Kidney (tissue), 14 donors: Measurements from ENCODE around the gene SPATA12. TPM values are rescaled to one million over a fixed set of nuclear protein-coding genes. Genes with fewer than 3 reads are reported as not detected.

Experiments
- DNase-seq, 5 donors: peaks; one replicate each; pipeline ENCODE4 v3.0.0-alpha.2; 2013 to 2020
- FAIRE-seq: peaks from 2 replicates; lab custom pipeline; 2012; peaks lifted over from hg19 to GRCh38; lab: Jason Lieb, UNC
- H3K27ac ChIP-seq, 2 donors: one replicate each; pipeline ENCODE4 v1.7.0; 2013; ENCODE audit warnings: low read depth in 2 of 2, low read length in 2 of 2, inconsistent platforms in 1 of 2
- H3K27me3 ChIP-seq: one replicate; pipeline ENCODE4 v1.7.1; 2013; ENCODE audit warnings: low read length, inconsistent platforms; ENCODE audit not compliant: control insufficient read depth, insufficient read depth
- H3K36me3 ChIP-seq, 3 donors: one replicate each; pipeline versions ENCODE4 v1.7.0 to v1.7.1; 2013; ENCODE audit warnings: low read length in 3 of 3, control low read depth in 1 of 3, inconsistent platforms in 1 of 3; ENCODE audit not compliant: insufficient read depth in 3 of 3, control insufficient read depth in 2 of 3
- H3K4me1 ChIP-seq, 3 donors: one replicate each; pipeline versions ENCODE4 v1.7.0 to v1.7.1; 2013; ENCODE audit warnings: low read length in 3 of 3, inconsistent platforms in 1 of 3, low read depth in 1 of 3; ENCODE audit not compliant: control insufficient read depth in 2 of 3, insufficient read depth in 2 of 3
- H3K4me3 ChIP-seq, 3 donors: one replicate each; pipeline versions ENCODE4 v1.7.0 to v1.8.1; 2013; ENCODE audit warnings: low read length in 3 of 3, control low read depth in 1 of 3, inconsistent platforms in 1 of 3
- H3K9ac ChIP-seq, 3 donors: one replicate each; pipeline versions ENCODE4 v1.7.0 to v1.7.1; 2013; ENCODE audit warnings: low read length in 3 of 3, control low read depth in 1 of 3, inconsistent platforms in 1 of 3
- H3K9me3 ChIP-seq, 3 donors: one replicate each; pipeline versions ENCODE4 v1.7.0 to v1.7.1; 2013; ENCODE audit warnings: low read length in 3 of 3, control low read depth in 1 of 3, inconsistent platforms in 1 of 3; ENCODE audit not compliant: control insufficient read depth in 2 of 3, insufficient read depth in 1 of 3
- CTCF ChIP-seq: IDR thresholded peaks from 3 replicates; pipeline ENCODE4 v1.5.1; 2012; ENCODE audit warnings: mild to moderate bottlenecking, moderate library complexity, borderline replicate concordance; ENCODE audit not compliant: insufficient read depth; ENCODE audit errors: extremely low read depth
- intact Hi-C: fragments of 100-400 bp; cut with DNase I; formaldehyde crosslinking; loops from one replicate; pipeline ENCODE4 v1.11.1; 2022
- polyA plus RNA-seq: library from polyadenylated mRNA; stranded (reverse); fragments of 350-450 nt; fragmentation: Illumina TruSeq; extraction: RNeasy Lipid Tissue Mini Kit (QIAGEN cat#74804); gene quantifications from one replicate; pipeline ENCODE4 v1.2.3, GENCODE V29; 2014; ENCODE audit warnings: low read depth, low replicate concordance; ENCODE audit not compliant: insufficient read depth
- total RNA-seq: library from RNA; stranded (reverse); fragmentation: NEBNext Ultra II Directional; extraction: Animal tissue kit (Norgen Biotek cat#: 25700); gene quantifications from one replicate; pipeline ENCODE4 v1.2.1, GENCODE V29; 2021
- donor health status: control.
- donor health status: control.
- donor health status: control.
- donor health status: control.
- donor health status: control.
- donor health status: DM: yes; HTN: yes; CAD: no.
- donor health status: Normal renal cell carcinoma (clear cell type).

SPATA12 gene
- total and polyA plus RNA-seq, 2 donors from 2014 or later: not detected

- H3K27ac ChIP-seq: no peak overlapping the region
- no peak for FAIRE-seq
- no peaks in the 10 kb centered on the region for H3K27me3 ChIP-seq
Observed at GRCh38 chr3:57110214-57110613, 49.8 kb downstream of the SPATA12 start.

GRCh38 chr3:57110798-57111197 lies 50.3 kb downstream of the SPATA12 start:
- TF ChIP-seq CTCF: no peak
- DNase-seq: peak in 2 of 5 donors; percentile 36 to 67
- H3K27ac ChIP-seq: no peak overlapping the region
- H3K4me1 ChIP-seq: no peaks in the 10 kb centered on the region
- H3K9ac ChIP-seq: no peak overlapping the region
- no peak overlapping the region for H3K4me3 ChIP-seq
- FAIRE-seq: no peak
- no peaks in the 10 kb centered on the region for H3K9me3 ChIP-seq
- intact Hi-C loops: no loop called here
- peaks cover 0 to 4% (median 1%) of the 10 kb centered on the region in 3 donors for H3K36me3 ChIP-seq
- H3K27me3 ChIP-seq: no peaks in the 10 kb centered on the region

More at GRCh38 chr3:57110214-57110613, 49.8 kb downstream of the SPATA12 start:
- Histone ChIP-seq H3K4me1 (no peaks in the 10 kb centered on the region), H3K36me3 (peaks cover 0 to 5% (median 4%) of the 10 kb centered on the region in 3 donors), H3K9me3 (no peaks in the 10 kb centered on the region), H3K4me3 (no peak overlapping the region), H3K9ac (no peak overlapping the region)
- no peak for DNase-seq
- no peak for TF ChIP-seq CTCF
- intact Hi-C loops: no loop called here

- H3K27me3 ChIP-seq: no peaks in the 10 kb centered on the region
- peaks cover 0 to 4% (median 0%) of the 10 kb centered on the region in 3 donors for H3K36me3 ChIP-seq
- H3K9me3 ChIP-seq: no peaks in the 10 kb centered on the region
- no peak overlapping the region for H3K27ac ChIP-seq
- no peak for FAIRE-seq
- intact Hi-C loops: no loop called here
- no peaks in the 10 kb centered on the region for H3K4me1 ChIP-seq
- TF ChIP-seq CTCF: no peak
- DNase-seq: peak in 1 of 5 donors; percentile 55
- no peak overlapping the region for H3K9ac ChIP-seq
- no peak overlapping the region for H3K4me3 ChIP-seq
Observed at GRCh38 chr3:57112206-57112605, 51.7 kb downstream of the SPATA12 start.

DNA sequence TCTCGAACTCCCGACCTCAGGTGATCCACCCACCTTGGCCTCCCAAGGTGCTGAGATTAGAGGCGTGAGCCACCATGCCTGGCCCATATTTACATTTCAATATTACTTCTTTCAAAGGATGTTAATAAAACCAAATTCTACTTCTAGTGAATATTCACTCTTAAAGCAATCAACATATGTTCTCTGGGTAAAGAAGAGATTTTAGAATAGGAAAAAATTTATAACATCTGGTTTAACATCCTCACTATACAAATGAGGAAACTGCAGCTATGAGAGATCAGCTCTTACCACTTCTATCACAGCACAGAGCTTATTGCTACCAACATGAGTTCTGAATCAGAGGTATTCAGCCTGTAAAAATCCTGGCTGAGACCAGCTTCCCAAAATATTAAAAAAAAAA lies 56.0 kb downstream of the SPATA12 start:
- no peak for FAIRE-seq
- DNase-seq: no peak
- Histone ChIP-seq H3K4me1 (peaks cover 0 to 3% (median 0%) of the 10 kb centered on the region in 3 donors), H3K27me3 (no peaks in the 10 kb centered on the region), H3K36me3 (peaks cover 0 to 4% (median 0%) of the 10 kb centered on the region in 3 donors), H3K9ac (no peak overlapping the region), H3K4me3 (no peak overlapping the region), H3K27ac (no peak overlapping the region), H3K9me3 (no peaks in the 10 kb centered on the region)
- TF ChIP-seq CTCF: no peak
- intact Hi-C loops: no loop called here
